DMS53 (cell line): ENCODE results near the gene POLG2.
"Not testable (repeated sequence)": the region's sequence is repeated elsewhere in the genome, so short reads cannot be mapped to it uniquely, and the experiment has no call there.

Experiments
- DNase-seq: peaks from one replicate; lab custom pipeline; 2025; lab: John Stamatoyannopoulos, UW

The POLG2 gene

GRCh38 chr17:64505340-64506200 lies 8.7 kb upstream of the POLG2 start:
- peak; percentile 88 for DNase-seq

GRCh38 chr17:64504769-64505339 lies 8.0 kb upstream of the POLG2 start:
- DNase-seq, result peak; percentile 39

- DNase-seq, result no peak
Measured at GRCh38 chr17:64503821-64504768, 7.2 kb upstream of the POLG2 start.

- DNase-seq, result no peak
Measured at GRCh38 chr17:64503341-64503740, 6.5 kb upstream of the POLG2 start.

GRCh38 chr17:64502809-64503208 lies 6.0 kb upstream of the POLG2 start:
- DNase-seq, result no peak

GRCh38 chr17:64502021-64502420 lies 5.2 kb upstream of the POLG2 start:
- peak; percentile 8 for DNase-seq

GRCh38 chr17:64500862-64501765 lies 4.3 kb upstream of the POLG2 start:
- DNase-seq, result peak; percentile 32

GRCh38 chr17:64500487-64500859 lies 3.6 kb upstream of the POLG2 start:
- peak; percentile 28 for DNase-seq

GRCh38 chr17:64499805-64500486 lies 3.1 kb upstream of the POLG2 start:
- DNase-seq, result peak; percentile 59

- DNase-seq, result peak; percentile 45
Measured at GRCh38 chr17:64498308-64499203, 1.7 kb upstream of the POLG2 start.

GRCh38 chr17:64497565-64498035 lies 746 bp upstream of the POLG2 start:
- DNase-seq, result no peak

GRCh38 chr17:64496348-64496785 lies 487 bp downstream of the POLG2 start:
- DNase-seq, result peak; percentile 30

GRCh38 chr17:64495300-64495699 lies 1.6 kb downstream of the POLG2 start:
- DNase-seq, result not testable (repeated sequence)

- DNase-seq, result no peak
Measured at GRCh38 chr17:64494121-64494520, 2.7 kb downstream of the POLG2 start.

GRCh38 chr17:64492481-64493109 lies 4.3 kb downstream of the POLG2 start:
- peak; percentile 24 for DNase-seq

- DNase-seq, result no peak
Measured at GRCh38 chr17:64491994-64492393, 4.9 kb downstream of the POLG2 start.

GRCh38 chr17:64491034-64491860 lies 5.6 kb downstream of the POLG2 start:
- DNase-seq, result peak; percentile 47

- DNase-seq, result no peak
Measured at GRCh38 chr17:64488301-64488700, 8.6 kb downstream of the POLG2 start.
